NCI-H345 treated with DMSO at 0.1 percent for 48 hours (cell line): Measurements from ENCODE around the gene PCDHGB7.
"Not testable (repeated sequence)": the region's sequence is repeated elsewhere in the genome, so short reads cannot be mapped to it uniquely, and the experiment has no call there.

Source experiments
- DNase-seq: peaks from one replicate; lab custom pipeline; 2025; ENCODE audit not compliant: unreplicated experiment; lab: John Stamatoyannopoulos, UW

The PCDHGB7 gene

GRCh38 chr5:141422742-141423291, 5.3 kb downstream of the PCDHGB7 start:
- no peak for DNase-seq

- no peak for DNase-seq
Measured at GRCh38 chr5:141427783-141428426, 10.4 kb downstream of the PCDHGB7 start.

- DNase-seq, result no peak
Measured at GRCh38 chr5:141430332-141431113, 13.0 kb downstream of the PCDHGB7 start, which contains the start of gene PCDHGA12. PCDHGA12 (plus strand) TSS chr5:141430507; CDS start chr5:141430760, 253 bp downstream.

DNA sequence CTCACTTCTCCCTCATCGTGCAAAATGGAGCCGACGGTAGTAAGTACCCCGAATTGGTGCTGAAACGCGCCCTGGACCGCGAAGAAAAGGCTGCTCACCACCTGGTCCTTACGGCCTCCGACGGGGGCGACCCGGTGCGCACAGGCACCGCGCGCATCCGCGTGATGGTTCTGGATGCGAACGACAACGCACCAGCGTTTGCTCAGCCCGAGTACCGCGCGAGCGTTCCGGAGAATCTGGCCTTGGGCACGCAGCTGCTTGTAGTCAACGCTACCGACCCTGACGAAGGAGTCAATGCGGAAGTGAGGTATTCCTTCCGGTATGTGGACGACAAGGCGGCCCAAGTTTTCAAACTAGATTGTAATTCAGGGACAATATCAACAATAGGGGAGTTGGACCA, 13.8 kb downstream of the PCDHGB7 start:
- DNase-seq, result no peak

- not testable (repeated sequence) for DNase-seq
Measured at GRCh38 chr5:141432308-141432707, 14.8 kb downstream of the PCDHGB7 start.

DNA sequence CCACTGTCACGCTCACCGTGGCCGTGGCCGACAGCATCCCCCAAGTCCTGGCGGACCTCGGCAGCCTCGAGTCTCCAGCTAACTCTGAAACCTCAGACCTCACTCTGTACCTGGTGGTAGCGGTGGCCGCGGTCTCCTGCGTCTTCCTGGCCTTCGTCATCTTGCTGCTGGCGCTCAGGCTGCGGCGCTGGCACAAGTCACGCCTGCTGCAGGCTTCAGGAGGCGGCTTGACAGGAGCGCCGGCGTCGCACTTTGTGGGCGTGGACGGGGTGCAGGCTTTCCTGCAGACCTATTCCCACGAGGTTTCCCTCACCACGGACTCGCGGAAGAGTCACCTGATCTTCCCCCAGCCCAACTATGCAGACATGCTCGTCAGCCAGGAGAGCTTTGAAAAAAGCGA, 15.2 kb downstream of the PCDHGB7 start:
- not testable (repeated sequence) for DNase-seq

DNA sequence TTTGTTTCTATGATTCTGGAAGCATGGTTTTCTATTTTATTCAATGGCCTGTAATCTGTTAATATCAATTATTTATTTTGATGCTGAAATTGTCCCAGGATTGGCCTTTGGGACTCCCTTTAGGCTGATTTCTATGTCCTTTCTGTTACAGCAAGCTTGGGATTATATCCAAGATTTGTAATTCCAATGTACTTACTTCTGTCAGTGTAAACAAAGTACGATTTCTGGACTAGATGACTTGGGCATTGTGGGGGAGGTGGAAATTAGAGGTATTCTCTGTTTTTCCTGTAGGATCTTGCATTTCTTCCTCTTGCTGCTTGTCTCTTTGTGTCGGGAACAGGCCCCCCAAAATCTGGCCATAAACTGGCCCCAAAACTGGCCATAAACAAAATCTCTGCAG, 16.5 kb downstream of the PCDHGB7 start:
- no peak for DNase-seq

- no peak for DNase-seq
Measured at GRCh38 chr5:141437221-141437620, 19.7 kb downstream of the PCDHGB7 start.

DNA sequence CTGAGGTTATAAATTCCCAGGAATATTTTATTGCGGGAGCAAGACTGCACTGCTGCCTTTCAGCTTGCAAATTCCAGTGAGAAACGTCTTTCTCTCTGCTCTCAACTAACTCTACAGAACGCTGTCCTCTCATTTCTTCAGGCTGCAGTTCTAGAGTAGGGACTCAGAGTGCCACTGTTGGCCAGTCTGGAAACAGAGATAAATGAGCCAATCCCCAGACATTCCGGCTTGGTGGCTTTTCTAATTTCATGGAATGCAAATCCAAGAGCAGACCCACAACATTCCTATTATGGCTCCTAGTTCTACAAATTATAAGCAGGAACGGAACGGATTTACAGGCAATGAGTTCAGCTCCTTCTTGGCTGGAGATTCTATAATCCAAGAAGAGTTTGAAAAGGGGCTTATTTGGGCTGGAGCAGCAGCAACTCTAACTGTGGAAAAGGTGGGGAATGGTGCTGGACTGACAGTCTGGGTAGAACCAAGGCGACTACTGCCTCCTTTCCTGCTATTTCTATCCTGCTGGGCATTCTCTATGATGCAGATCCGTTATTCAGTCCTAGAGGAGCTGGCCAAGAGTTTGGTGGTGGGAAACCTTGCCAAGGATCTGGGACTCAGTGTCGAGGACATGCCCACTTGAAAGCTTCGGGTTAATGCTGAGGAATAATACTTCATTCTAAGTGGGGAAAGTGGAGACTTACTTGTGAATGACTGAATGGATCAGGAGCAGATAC, 22.1 kb downstream of the PCDHGB7 start:
- no peak for DNase-seq

GRCh38 chr5:141440341-141440740, 22.9 kb downstream of the PCDHGB7 start:
- DNase-seq, result no peak

GRCh38 chr5:141441571-141442170, 24.2 kb downstream of the PCDHGB7 start:
- DNase-seq, result no peak

- no peak for DNase-seq
Measured at GRCh38 chr5:141465351-141465750, 47.9 kb downstream of the PCDHGB7 start.
